WERI-Rb-1 (cell line): ENCODE data around the gene SNAP91.
"Not testable (repeated sequence)": the region's sequence is repeated elsewhere in the genome, so short reads cannot be mapped to it uniquely, and the experiment has no call there.

Experiments used
- DNase-seq: peaks from one replicate; pipeline ENCODE4 v3.0.0-alpha.2; 2020
- H3K27ac ChIP-seq: fragments of 250-450 bp; sonication (Bioruptor Pico); 2 replicates; pipeline ENCODE4 v1.5.1; 2020; ENCODE audit warnings: mild to moderate bottlenecking, moderate library complexity
- H3K27me3 ChIP-seq: fragments of 250-450 bp; sonication (Bioruptor Pico); 2 replicates; pipeline ENCODE4 v1.5.1; 2021; ENCODE audit warnings: mild to moderate bottlenecking, low read depth, moderate library complexity; ENCODE audit not compliant: insufficient read depth, severe bottlenecking
- H3K36me3 ChIP-seq: fragments of 250-450 bp; sonication (Bioruptor Pico); 2 replicates; pipeline ENCODE4 v1.5.1; 2020; ENCODE audit warnings: mild to moderate bottlenecking, moderate library complexity
- H3K4me3 ChIP-seq: 2 replicates; pipeline ENCODE4 v1.5.1; 2011; ENCODE audit warnings: low read depth, mild to moderate bottlenecking, control low read depth, low read length
- H3K9me3 ChIP-seq: fragments of 250-450 bp; sonication (Bioruptor Pico); 2 replicates; pipeline ENCODE4 v1.5.1; 2021; ENCODE audit warnings: mild to moderate bottlenecking, moderate library complexity; ENCODE audit not compliant: severe bottlenecking
- TF ChIP-seq, protein P1 (sequence below): IDR thresholded peaks from 2 replicates; pipeline ENCODE4 v1.5.1; 2011; ENCODE audit warnings: low read depth, mild to moderate bottlenecking, control low read depth, inconsistent platforms, low read length

SNAP91 gene

DNA sequence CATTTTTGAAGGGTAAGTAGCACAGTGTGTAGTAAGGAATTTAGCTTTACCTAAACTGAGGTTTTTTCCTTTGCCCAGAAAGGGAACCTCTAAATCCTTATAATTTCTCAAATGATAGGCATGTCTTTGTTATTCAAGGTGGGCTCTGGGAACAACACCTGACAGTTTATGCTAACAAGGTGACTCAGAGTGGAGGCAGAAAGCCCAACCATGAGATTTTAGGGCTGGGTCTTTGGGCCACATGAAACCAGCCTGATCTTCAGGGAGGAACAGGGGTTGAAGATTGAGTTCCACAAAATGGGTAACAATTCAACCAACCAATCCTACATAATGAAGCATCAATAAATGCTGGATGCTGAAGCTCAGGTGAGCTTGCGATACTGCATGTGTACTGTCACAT, 149.9 kb downstream of the SNAP91 start:
- DNase-seq: no peak
- no peaks in the 10 kb centered on the region for H3K9me3 ChIP-seq
- no peak overlapping the region for H3K27ac ChIP-seq
- no peaks in the 10 kb centered on the region for H3K36me3 ChIP-seq
- H3K27me3 ChIP-seq: no peaks in the 10 kb centered on the region
- no peak overlapping the region for H3K4me3 ChIP-seq
- TF ChIP-seq, protein P1, sequence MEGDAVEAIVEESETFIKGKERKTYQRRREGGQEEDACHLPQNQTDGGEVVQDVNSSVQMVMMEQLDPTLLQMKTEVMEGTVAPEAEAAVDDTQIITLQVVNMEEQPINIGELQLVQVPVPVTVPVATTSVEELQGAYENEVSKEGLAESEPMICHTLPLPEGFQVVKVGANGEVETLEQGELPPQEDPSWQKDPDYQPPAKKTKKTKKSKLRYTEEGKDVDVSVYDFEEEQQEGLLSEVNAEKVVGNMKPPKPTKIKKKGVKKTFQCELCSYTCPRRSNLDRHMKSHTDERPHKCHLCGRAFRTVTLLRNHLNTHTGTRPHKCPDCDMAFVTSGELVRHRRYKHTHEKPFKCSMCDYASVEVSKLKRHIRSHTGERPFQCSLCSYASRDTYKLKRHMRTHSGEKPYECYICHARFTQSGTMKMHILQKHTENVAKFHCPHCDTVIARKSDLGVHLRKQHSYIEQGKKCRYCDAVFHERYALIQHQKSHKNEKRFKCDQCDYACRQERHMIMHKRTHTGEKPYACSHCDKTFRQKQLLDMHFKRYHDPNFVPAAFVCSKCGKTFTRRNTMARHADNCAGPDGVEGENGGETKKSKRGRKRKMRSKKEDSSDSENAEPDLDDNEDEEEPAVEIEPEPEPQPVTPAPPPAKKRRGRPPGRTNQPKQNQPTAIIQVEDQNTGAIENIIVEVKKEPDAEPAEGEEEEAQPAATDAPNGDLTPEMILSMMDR: no peak

- TF ChIP-seq, protein P1: no peak
- no peaks in the 10 kb centered on the region for H3K27me3 ChIP-seq
- H3K9me3 ChIP-seq: no peaks in the 10 kb centered on the region
- no peak for DNase-seq
- no peak overlapping the region for H3K27ac ChIP-seq
- no peak overlapping the region for H3K4me3 ChIP-seq
- no peaks in the 10 kb centered on the region for H3K36me3 ChIP-seq
Measured at GRCh38 chr6:83556871-83557270, 152.0 kb downstream of the SNAP91 start.

DNA sequence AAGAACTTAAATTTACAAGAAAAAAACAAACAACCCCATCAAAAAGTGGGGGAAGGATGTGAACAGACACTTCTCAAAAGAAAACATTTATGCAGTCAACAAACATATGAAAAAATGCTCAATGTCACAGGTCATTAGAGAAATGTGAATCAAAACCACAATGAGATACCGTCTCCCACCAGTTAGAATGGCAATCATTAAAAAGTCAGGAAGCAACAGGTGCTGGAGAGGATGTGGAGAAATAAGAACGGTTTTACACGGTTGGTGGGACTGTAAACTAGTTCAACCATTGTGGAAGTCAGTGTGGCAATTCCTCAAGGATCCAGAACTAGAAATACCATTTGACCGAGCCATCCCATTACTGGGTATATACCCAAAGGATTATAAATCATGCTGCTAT, 157.2 kb downstream of the SNAP91 start:
- H3K36me3 ChIP-seq, H3K4me3 ChIP-seq, H3K27me3 ChIP-seq, H3K9me3 ChIP-seq, DNase-seq, H3K27ac ChIP-seq: not testable (repeated sequence)

- not testable (repeated sequence) for H3K9me3 ChIP-seq, DNase-seq, H3K36me3 ChIP-seq, H3K27me3 ChIP-seq, H3K27ac ChIP-seq, H3K4me3 ChIP-seq
Measured at GRCh38 chr6:83550482-83550881, 158.4 kb downstream of the SNAP91 start.

DNA sequence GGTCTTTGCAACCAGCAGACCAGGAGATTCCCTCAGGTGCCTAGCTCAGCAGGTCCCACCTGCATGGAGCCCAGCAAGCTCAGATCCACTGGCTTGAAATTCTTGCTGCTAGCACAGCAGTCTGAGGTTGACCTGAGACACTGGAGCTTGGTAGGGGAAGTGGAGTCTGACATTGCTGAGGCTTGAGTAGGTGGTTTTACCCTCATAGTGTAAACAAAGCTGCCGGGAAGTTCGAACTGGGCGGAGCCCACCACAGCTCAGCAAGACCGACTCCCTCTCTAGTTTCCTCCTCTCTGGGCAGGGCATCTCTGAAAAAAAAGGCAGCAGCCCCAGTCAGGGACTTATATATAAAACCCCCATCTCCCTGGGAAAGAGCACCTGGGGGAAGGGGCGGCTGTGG, 162.3 kb downstream of the SNAP91 start:
- no peaks in the 10 kb centered on the region for H3K9me3 ChIP-seq
- no peaks in the 10 kb centered on the region for H3K36me3 ChIP-seq
- no peak for DNase-seq
- no peak overlapping the region for H3K4me3 ChIP-seq
- TF ChIP-seq, protein P1: no peak
- H3K27me3 ChIP-seq: no peaks in the 10 kb centered on the region
- H3K27ac ChIP-seq: no peak overlapping the region

DNA sequence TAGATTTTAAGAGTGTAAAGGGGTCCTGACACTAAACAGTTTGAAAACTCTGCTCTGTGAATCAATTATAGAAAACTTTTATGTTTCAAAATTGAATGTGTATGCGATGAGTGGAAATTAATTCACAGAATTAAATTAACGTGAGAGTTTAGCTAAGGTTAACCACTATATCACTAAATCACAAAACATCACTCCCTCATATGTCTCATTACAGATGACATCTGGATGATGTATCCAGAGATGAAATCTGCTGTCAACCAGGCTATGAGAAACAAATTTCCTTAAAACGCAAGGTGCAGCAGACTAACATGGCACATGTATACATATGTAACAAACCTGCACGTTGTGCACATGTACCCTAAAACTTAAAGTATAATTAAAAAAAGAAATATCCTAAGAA, 169.2 kb downstream of the SNAP91 start:
- no peaks in the 10 kb centered on the region for H3K9me3 ChIP-seq
- no peak overlapping the region for H3K4me3 ChIP-seq
- H3K27ac ChIP-seq: no peak overlapping the region
- H3K27me3 ChIP-seq: no peaks in the 10 kb centered on the region
- TF ChIP-seq, protein P1: no peak
- no peak for DNase-seq
- H3K36me3 ChIP-seq: no peaks in the 10 kb centered on the region

DNA sequence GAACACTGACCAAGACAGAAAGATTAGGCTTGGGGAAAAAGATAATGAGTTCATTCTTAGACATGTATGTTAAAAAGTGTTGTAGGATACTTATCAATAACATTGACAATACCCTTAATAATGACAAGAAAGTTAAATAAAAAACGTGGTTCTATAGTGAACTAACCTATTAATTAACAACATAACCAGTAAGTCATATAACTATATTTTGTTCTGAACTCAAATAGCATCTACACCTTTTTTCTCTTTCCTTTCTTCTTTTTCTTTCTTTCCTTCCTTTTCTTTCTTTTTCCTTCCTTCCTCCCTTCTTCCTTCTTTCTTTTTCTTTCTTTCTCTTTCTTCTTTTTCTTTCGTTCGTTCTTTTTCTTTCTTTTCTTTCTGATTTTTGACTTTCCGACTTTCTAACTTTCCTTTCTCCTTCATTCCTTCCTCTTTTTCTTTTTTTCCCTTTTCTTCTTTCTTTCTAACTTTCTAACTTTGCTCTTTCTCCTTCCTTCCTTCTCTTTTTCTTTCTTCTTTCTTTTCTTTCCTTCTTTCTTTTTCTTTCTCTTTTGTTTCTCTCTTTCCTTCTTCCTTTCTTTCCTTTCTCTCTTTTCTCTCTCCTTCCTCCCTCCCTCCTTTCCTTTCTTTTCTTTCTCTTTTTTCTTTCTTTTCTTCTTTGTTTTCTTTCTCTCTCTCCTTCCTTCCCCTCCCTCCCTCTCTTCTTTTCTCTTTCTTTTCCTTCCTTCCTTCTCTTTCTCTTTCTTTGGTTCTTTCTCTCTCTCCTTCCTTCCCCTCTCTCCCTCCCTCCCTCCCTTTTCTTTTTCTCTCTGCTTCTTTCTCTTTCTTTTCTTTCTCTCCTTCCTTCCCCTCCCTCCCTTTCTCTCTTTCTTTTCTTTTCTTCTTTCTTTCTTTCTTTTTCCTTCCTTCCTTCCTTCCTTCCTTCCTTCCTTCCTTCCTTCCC, 172.0 kb downstream of the SNAP91 start:
- no peak overlapping the region for H3K27ac ChIP-seq
- no peak for DNase-seq
- H3K27me3 ChIP-seq: no peaks in the 10 kb centered on the region
- TF ChIP-seq, protein P1: no peak
- H3K9me3 ChIP-seq: no peaks in the 10 kb centered on the region
- no peak overlapping the region for H3K4me3 ChIP-seq
- H3K36me3 ChIP-seq: no peaks in the 10 kb centered on the region
